HepG2 (cell line): ENCODE results near the gene WDR54. TPM values are rescaled to one million over a fixed set of nuclear protein-coding genes. Genes with fewer than 3 reads are reported as not detected.

Experiments
- CCAR2 ChIP-seq: fragments of 200-400 bp; formaldehyde crosslinking; optimal IDR thresholded peaks from 2 replicates; pipeline ENCODE3; 2018; ENCODE audit warnings: low read depth, mild to moderate bottlenecking, low read length, moderate library complexity
- JARID2 ChIP-seq: sonication (generic); formaldehyde crosslinking; IDR thresholded peaks from 2 replicates; pipeline ENCODE4 v1.8.1; 2023; ENCODE audit warnings: missing genetic modification reagents, inconsistent platforms; ENCODE audit not compliant: insufficient replicate concordance
- RORA ChIP-seq: sonication (generic); formaldehyde crosslinking; IDR thresholded peaks from 2 replicates; pipeline ENCODE4 v1.5.0; 2020; ENCODE audit warnings: mild to moderate bottlenecking, missing genetic modification reagents, moderate library complexity
- TP53 ChIP-seq: sonication (generic); formaldehyde crosslinking; conservative IDR thresholded peaks from 2 replicates; pipeline ENCODE4 v1.4.0; 2020; ENCODE audit warnings: missing genetic modification reagents
- TSC22D2 ChIP-seq: sonication (generic); formaldehyde crosslinking; IDR thresholded peaks from 2 replicates; pipeline ENCODE4 v1.5.1; 2020; ENCODE audit warnings: missing genetic modification reagents, mild to moderate bottlenecking, borderline replicate concordance
- ZNF335 ChIP-seq: sonication (generic); formaldehyde crosslinking; IDR thresholded peaks from 2 replicates; pipeline ENCODE4 v1.4.0; 2020; ENCODE audit warnings: missing genetic modification reagents
- ZNF549 ChIP-seq: sonication (generic); formaldehyde crosslinking; IDR thresholded peaks from 2 replicates; pipeline ENCODE4 v1.5.0; 2020; ENCODE audit warnings: missing genetic modification reagents
- ZNF556 ChIP-seq: sonication (generic); formaldehyde crosslinking; IDR thresholded peaks from 2 replicates; pipeline ENCODE4 v1.4.0; 2020; ENCODE audit warnings: mild to moderate bottlenecking, missing genetic modification reagents, borderline replicate concordance
- polyA plus RNA-seq, 8 experiments: library from polyadenylated mRNA; depleted of rRNA in 3 of 8; stranded (reverse) in 7 of 8; unstranded in 1 of 8; fragments of >200 nt; fragmentation: Illumina TruSeq in 4 of 8; extraction: Trizol in 4 of 8; gene quantifications; 2 replicates each; pipeline versions ENCODE4 v1.2.1 to v1.2.3, GENCODE V29; 2011 to 2016; ENCODE audit warnings: low read depth in 4 of 8, missing spikeins in 1 of 8, mixed read lengths in 1 of 8; ENCODE audit not compliant: insufficient read depth in 1 of 8
- total RNA-seq, 5 experiments: library from RNA; depleted of rRNA; stranded (reverse); fragments of >200 nt; fragmentation: Illumina TruSeq; extraction: Trizol; gene quantifications; 2 replicates each; pipeline ENCODE4 v1.2.3, GENCODE V29; 2016; ENCODE audit warnings: low read depth in 1 of 5
- TF ChIP-seq, protein P1 (sequence below): sonication (generic); formaldehyde crosslinking; conservative IDR thresholded peaks from 2 replicates; pipeline ENCODE4 v1.8.0; 2022; ENCODE audit warnings: low read depth, missing genetic modification reagents
- TF ChIP-seq, protein P2 (sequence below): sonication (generic); formaldehyde crosslinking; IDR thresholded peaks from 2 replicates; pipeline ENCODE4 v1.9.0; 2021; ENCODE audit warnings: mild to moderate bottlenecking, missing genetic modification reagents
- TF ChIP-seq, protein P3 (sequence below): sonication (generic); formaldehyde crosslinking; IDR thresholded peaks from 2 replicates; pipeline ENCODE4 v1.5.0; 2020; ENCODE audit warnings: missing genetic modification reagents
- TF ChIP-seq, protein P4 (sequence below): sonication (generic); formaldehyde crosslinking; IDR thresholded peaks from 2 replicates; pipeline ENCODE4 v1.9.0; 2021; ENCODE audit warnings: missing genetic modification reagents, borderline replicate concordance

The WDR54 gene
- total and polyA plus RNA-seq, 2 of the 13 experiments (the other 11 are each of a cell fraction or from before 2014, with no cell fraction given) = 2.0 to 17.3 TPM

DNA sequence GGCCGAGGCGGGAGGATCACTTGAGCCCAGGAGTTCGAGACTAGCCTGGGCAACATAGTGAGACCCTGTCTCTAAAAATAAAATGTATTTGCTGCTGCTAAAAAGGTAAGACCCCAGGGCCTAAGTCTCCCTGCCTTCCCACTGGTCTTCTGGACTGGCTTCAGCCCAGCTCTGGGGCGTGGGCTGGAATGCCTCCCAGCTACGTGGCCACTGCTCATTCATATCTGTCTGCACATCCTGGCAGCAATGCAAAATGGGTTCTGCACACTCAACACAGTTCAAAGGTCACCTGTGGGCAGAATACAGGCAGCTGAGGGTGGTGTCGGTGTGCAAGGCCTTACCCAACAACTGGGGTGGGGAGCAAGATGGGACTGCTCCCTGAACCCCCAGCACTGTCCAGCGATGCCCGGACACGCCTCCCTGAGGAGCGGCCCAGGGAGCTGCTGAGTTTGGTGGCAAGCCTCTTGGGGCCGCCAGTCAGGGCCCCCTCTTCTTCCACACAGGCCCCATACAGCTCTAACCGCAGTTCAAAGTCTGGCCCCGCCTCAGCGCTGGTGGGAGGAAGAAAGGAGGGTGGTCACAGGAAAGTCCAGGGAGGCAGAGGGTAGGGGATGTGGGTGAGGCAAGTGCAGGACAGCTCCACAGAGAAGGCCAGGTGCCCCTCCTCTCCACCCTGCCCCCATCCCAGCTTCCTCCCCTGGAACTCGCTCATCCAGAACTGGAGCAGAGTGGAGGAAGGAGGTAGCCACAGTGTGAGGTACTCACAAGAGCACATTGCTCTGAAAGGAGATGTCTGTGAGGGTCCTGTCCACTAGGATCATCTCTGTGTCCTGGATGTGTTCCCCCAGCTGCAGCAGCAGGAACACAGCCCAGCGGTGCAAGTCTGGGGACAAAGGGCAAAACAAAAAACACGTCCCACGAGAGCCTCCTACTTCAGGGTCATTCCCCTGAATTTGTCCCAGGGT lies 8.2 kb downstream of the WDR54 start (continued):
- TF ChIP-seq, protein P1, sequence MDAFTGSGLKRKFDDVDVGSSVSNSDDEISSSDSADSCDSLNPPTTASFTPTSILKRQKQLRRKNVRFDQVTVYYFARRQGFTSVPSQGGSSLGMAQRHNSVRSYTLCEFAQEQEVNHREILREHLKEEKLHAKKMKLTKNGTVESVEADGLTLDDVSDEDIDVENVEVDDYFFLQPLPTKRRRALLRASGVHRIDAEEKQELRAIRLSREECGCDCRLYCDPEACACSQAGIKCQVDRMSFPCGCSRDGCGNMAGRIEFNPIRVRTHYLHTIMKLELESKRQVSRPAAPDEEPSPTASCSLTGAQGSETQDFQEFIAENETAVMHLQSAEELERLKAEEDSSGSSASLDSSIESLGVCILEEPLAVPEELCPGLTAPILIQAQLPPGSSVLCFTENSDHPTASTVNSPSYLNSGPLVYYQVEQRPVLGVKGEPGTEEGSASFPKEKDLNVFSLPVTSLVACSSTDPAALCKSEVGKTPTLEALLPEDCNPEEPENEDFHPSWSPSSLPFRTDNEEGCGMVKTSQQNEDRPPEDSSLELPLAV (CRISPR knock-in tag) = no peak
- TF ChIP-seq JARID2 (CRISPR knock-in tag) = no peak
- TF ChIP-seq CCAR2 = peak; percentile 10
- TF ChIP-seq TSC22D2 (CRISPR knock-in tag) = no peak
- peak; percentile 88; the same call in 1 of the 2 replicates for TF ChIP-seq ZNF556 (CRISPR knock-in tag)
- TF ChIP-seq, protein P2, sequence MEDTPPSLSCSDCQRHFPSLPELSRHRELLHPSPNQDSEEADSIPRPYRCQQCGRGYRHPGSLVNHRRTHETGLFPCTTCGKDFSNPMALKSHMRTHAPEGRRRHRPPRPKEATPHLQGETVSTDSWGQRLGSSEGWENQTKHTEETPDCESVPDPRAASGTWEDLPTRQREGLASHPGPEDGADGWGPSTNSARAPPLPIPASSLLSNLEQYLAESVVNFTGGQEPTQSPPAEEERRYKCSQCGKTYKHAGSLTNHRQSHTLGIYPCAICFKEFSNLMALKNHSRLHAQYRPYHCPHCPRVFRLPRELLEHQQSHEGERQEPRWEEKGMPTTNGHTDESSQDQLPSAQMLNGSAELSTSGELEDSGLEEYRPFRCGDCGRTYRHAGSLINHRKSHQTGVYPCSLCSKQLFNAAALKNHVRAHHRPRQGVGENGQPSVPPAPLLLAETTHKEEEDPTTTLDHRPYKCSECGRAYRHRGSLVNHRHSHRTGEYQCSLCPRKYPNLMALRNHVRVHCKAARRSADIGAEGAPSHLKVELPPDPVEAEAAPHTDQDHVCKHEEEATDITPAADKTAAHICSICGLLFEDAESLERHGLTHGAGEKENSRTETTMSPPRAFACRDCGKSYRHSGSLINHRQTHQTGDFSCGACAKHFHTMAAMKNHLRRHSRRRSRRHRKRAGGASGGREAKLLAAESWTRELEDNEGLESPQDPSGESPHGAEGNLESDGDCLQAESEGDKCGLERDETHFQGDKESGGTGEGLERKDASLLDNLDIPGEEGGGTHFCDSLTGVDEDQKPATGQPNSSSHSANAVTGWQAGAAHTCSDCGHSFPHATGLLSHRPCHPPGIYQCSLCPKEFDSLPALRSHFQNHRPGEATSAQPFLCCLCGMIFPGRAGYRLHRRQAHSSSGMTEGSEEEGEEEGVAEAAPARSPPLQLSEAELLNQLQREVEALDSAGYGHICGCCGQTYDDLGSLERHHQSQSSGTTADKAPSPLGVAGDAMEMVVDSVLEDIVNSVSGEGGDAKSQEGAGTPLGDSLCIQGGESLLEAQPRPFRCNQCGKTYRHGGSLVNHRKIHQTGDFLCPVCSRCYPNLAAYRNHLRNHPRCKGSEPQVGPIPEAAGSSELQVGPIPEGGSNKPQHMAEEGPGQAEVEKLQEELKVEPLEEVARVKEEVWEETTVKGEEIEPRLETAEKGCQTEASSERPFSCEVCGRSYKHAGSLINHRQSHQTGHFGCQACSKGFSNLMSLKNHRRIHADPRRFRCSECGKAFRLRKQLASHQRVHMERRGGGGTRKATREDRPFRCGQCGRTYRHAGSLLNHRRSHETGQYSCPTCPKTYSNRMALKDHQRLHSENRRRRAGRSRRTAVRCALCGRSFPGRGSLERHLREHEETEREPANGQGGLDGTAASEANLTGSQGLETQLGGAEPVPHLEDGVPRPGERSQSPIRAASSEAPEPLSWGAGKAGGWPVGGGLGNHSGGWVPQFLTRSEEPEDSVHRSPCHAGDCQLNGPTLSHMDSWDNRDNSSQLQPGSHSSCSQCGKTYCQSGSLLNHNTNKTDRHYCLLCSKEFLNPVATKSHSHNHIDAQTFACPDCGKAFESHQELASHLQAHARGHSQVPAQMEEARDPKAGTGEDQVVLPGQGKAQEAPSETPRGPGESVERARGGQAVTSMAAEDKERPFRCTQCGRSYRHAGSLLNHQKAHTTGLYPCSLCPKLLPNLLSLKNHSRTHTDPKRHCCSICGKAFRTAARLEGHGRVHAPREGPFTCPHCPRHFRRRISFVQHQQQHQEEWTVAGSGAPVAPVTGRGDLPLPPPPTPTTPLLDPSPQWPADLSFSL (CRISPR knock-in tag) = peak; percentile 15; the same call in 1 of the 2 replicates
- TF ChIP-seq, protein P3, sequence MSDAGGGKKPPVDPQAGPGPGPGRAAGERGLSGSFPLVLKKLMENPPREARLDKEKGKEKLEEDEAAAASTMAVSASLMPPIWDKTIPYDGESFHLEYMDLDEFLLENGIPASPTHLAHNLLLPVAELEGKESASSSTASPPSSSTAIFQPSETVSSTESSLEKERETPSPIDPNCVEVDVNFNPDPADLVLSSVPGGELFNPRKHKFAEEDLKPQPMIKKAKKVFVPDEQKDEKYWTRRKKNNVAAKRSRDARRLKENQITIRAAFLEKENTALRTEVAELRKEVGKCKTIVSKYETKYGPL (CRISPR knock-in tag) = no peak
- no peak for TF ChIP-seq RORA
- TF ChIP-seq, protein P4, sequence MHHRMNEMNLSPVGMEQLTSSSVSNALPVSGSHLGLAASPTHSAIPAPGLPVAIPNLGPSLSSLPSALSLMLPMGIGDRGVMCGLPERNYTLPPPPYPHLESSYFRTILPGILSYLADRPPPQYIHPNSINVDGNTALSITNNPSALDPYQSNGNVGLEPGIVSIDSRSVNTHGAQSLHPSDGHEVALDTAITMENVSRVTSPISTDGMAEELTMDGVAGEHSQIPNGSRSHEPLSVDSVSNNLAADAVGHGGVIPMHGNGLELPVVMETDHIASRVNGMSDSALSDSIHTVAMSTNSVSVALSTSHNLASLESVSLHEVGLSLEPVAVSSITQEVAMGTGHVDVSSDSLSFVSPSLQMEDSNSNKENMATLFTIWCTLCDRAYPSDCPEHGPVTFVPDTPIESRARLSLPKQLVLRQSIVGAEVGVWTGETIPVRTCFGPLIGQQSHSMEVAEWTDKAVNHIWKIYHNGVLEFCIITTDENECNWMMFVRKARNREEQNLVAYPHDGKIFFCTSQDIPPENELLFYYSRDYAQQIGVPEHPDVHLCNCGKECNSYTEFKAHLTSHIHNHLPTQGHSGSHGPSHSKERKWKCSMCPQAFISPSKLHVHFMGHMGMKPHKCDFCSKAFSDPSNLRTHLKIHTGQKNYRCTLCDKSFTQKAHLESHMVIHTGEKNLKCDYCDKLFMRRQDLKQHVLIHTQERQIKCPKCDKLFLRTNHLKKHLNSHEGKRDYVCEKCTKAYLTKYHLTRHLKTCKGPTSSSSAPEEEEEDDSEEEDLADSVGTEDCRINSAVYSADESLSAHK (CRISPR knock-in tag) = no peak
- TF ChIP-seq ZNF549 = no peak
- TF ChIP-seq ZNF335 (CRISPR knock-in tag) = peak; percentile 72; the same call in 1 of the 2 replicates
- no peak for TF ChIP-seq TP53 (CRISPR knock-in tag)
